ENCODE results near the gene C20orf141. TPM values are rescaled to one million over a fixed set of nuclear protein-coding genes. Genes with fewer than 3 reads are reported as not detected.

Gene C20orf141
- total RNA-seq, 3 donors from 2014 or later, result not detected

GRCh38 chr20:2794202-2794748 is 20.5 kb upstream of the C20orf141 start:
- Histone ChIP-seq H3K9me3 (no peaks in the 10 kb centered on the region), H3K4me1 (ENCODE audit: low read depth) (no peaks in the 10 kb centered on the region), H3K36me3 (ENCODE audit: low read depth) (no peaks in the 10 kb centered on the region), H3K4me3 (no peak overlapping the region)
- intact Hi-C loops (cut with DNase I, micrococcal nuclease), result no loop called here
- no peak for DNase-seq
- ATAC-seq, result no peak
- TF ChIP-seq CTCF (IDR thresholded peaks at IDR 0.05), result no peak

GRCh38 chr20:2794866-2795447 is 19.8 kb upstream of the C20orf141 start:
- Histone ChIP-seq H3K36me3 (ENCODE audit: low read depth) (no peaks in the 10 kb centered on the region), H3K9me3 (no peaks in the 10 kb centered on the region), H3K4me1 (ENCODE audit: low read depth) (peaks cover 2% of the 10 kb centered on the region), H3K4me3 (no peak overlapping the region)
- no peak for TF ChIP-seq CTCF (IDR thresholded peaks at IDR 0.05)
- intact Hi-C loops (cut with DNase I, micrococcal nuclease), result no loop called here
- ATAC-seq (no peak), DNase-seq (no peak)

- Histone ChIP-seq H3K4me3 (no peak overlapping the region), H3K4me1 (ENCODE audit: low read depth) (peaks cover 7% of the 10 kb centered on the region), H3K9me3 (no peaks in the 10 kb centered on the region), H3K36me3 (ENCODE audit: low read depth) (no peaks in the 10 kb centered on the region)
- no peak for TF ChIP-seq CTCF (IDR thresholded peaks at IDR 0.05)
- DNase-seq (no peak), ATAC-seq (no peak)
- intact Hi-C loops (cut with DNase I, micrococcal nuclease), result no loop called here
These were observed 19.3 kb upstream of the C20orf141 start for GRCh38 chr20:2795451-2795850.

- no peak for TF ChIP-seq CTCF (IDR thresholded peaks at IDR 0.05)
- H3K9me3 ChIP-seq, result no peaks in the 10 kb centered on the region
- ATAC-seq (no peak), DNase-seq (no peak)
- H3K36me3 ChIP-seq (ENCODE audit: low read depth), result no peaks in the 10 kb centered on the region
- H3K4me1 ChIP-seq (ENCODE audit: low read depth), result peaks cover 14% of the 10 kb centered on the region
- intact Hi-C loops (cut with DNase I, micrococcal nuclease), result no loop called here
- no peak overlapping the region for H3K4me3 ChIP-seq
These were observed 18.7 kb upstream of the C20orf141 start for GRCh38 chr20:2796011-2796660.

GRCh38 chr20:2797136-2797983 is 17.4 kb upstream of the C20orf141 start:
- intact Hi-C loops (cut with DNase I, micrococcal nuclease), result no loop called here
- Histone ChIP-seq H3K9me3 (no peaks in the 10 kb centered on the region), H3K36me3 (ENCODE audit: low read depth) (no peaks in the 10 kb centered on the region), H3K4me1 (ENCODE audit: low read depth) (peaks cover 16% of the 10 kb centered on the region), H3K4me3 (no peak overlapping the region)
- DNase-seq (no peak), ATAC-seq (no peak)
- no peak for TF ChIP-seq CTCF (IDR thresholded peaks at IDR 0.05)
